Stimulated activated CD4-positive, alpha-beta T cell treated with anti-CD3 and anti-CD28 coated beads, TNF-alpha, amount 100 ng/mL, for 24 hours (primary cell): ENCODE results near the gene AMOTL2.

ENCODE experiments used
- DNase-seq, 3 experiments: peaks; one replicate each; pipeline ENCODE4 v3.0.0-alpha.2; 2020; ENCODE audit warnings: low read depth in 3 of 3

The AMOTL2 gene

DNA sequence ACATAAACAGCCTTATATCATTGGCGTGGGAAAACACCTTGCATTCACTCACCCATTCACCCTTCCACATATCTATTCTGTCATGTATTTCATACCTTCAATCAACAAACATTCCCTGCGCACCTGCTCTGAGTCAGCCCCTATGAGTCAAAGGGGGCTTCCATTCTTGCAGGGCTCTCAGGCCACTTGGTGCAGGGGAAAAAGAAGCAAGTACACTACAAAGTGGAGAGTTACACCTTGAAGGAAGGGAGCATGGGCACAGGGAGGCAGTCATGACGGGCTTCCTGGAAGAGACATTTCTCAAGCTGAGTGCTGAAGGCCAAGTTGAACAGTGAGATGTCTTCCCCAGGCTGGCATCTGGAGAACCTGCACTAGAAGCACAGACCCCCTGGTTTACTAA lies 4.6 kb upstream of the AMOTL2 start:
- DNase-seq, result no peak

DNA sequence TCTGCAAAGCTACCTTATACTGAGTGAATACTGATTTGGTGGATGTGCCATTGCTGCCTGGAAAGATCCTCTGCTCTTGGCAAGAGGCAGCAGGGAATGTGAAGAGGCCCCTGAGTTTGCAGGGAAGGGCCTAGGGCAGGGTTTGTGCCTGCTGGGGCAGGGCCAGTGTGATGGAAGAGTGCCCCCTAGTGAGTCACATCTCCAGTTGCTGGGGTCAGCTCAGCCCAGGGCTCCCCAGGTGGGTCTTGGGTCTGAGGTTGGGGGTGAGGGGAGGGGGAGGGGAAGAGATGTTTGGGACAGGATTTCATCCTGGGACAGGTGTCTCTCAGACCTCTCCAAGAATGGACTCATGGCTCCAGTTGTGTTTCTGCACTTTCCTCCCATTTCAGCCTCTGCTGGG lies 4.1 kb upstream of the AMOTL2 start:
- no peak for DNase-seq

GRCh38 chr3:134377896-134378295 lies 3.6 kb upstream of the AMOTL2 start:
- DNase-seq, result no peak

DNA sequence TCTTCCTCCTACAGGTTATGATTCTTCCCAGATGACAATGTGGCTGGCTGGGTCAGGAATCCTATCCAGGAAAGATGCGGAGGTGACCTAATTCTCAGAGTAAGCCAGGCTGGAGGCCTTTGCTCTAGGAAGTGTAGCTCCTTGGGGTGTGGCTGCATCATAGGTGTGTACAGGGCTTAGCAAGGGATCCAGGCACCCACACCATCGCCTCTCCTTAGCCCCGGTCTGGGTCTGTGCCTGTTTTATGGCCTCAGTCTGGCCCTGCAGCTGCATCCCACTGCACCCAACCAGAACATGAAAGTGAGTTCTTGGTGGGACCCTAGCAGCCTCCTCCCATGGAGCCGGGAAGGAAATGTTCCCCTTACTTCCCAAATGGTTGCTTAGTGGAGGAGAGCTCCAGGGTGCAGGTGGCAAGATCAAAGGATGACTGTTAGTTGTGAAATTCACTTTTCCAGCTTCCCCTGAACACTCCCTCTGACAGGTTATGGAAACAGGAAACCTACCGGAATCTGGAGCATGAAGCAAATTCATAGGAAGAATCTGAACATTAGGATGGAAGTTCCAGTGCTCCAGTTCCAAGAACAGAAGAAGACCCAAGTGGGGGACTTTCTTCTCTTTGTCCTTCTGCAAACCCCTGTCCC lies 2.7 kb upstream of the AMOTL2 start:
- no peak for DNase-seq

GRCh38 chr3:134376385-134376765 lies 2.1 kb upstream of the AMOTL2 start:
- DNase-seq, result no peak

DNA sequence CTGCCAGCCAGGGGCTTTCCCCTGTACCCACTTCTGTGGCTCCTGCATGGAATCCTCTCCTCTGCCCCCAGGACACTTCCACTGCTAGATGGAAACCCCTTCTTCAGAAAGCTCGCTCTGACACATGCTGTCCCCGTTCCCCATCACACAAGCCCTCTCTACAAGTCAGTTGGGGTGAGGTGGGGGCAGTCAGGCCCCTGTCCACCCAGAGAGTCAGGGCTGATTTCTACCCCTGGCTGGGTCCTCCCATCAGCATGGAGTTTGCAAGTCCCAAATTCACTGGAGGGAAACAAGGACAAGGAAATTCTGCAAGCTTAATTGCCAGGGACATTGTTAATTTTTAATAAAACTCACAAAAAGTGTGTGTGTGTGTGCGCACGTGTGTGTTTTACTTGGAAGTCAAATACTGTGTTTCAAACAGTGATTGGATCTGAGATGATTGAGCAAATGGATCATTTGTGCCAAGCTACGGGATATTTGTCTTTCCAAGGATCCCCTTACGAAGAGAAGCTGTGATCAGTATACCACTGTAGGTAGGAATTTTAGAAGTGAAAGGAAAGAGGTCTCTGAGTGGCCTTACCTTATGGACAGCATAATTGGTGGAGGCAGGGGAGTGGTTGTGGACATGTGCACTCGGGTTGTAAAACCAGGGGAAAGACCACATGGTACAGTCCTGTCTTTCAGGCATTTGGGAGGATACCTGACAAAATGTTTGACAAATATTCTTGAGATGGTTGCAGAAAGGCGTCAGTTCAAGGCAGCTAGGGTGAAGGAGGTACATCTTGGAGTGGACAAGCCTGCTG lies 1.5 kb upstream of the AMOTL2 start:
- DNase-seq, result no peak

DNA sequence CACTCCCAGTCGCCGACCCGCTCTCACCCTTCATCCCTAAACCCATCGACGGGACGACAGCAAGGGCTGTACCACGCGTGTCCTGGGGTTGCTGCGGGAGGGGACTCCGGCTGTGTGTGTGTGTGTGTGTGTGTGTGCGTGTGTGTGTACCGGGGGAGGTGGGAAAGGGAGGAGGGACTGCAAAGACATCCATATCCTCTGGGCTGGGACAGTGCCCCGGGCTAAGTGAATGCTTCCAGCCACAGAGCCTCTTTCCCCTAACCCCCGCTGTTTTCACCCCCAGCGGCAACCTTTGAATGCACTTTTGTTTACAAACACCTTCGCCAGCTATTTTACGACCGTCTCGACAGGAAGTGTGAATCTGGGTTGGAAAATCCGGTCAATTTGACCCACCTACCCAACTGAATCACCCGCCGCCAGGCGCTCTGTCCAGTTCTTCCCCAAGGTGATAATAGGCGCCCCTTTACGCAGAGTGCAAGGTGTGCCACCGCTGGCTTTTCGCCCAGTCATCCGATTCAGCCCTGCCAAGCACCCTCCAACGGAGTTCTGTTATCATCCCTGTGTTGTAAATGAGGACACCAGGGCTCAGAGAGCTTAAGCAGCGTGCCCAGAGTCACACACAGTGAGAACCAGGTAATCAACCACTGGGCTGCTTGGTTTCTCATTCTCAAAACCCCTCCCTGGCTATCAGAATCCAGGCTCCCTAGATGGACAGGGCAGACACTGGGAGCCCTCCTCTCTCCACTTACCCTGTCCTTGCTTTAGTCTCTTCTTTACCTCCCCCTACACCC lies 739 bp upstream of the AMOTL2 start:
- no peak for DNase-seq

- DNase-seq, result no peak
These were observed 759 bp downstream of the AMOTL2 start for GRCh38 chr3:134373271-134374104.

DNA sequence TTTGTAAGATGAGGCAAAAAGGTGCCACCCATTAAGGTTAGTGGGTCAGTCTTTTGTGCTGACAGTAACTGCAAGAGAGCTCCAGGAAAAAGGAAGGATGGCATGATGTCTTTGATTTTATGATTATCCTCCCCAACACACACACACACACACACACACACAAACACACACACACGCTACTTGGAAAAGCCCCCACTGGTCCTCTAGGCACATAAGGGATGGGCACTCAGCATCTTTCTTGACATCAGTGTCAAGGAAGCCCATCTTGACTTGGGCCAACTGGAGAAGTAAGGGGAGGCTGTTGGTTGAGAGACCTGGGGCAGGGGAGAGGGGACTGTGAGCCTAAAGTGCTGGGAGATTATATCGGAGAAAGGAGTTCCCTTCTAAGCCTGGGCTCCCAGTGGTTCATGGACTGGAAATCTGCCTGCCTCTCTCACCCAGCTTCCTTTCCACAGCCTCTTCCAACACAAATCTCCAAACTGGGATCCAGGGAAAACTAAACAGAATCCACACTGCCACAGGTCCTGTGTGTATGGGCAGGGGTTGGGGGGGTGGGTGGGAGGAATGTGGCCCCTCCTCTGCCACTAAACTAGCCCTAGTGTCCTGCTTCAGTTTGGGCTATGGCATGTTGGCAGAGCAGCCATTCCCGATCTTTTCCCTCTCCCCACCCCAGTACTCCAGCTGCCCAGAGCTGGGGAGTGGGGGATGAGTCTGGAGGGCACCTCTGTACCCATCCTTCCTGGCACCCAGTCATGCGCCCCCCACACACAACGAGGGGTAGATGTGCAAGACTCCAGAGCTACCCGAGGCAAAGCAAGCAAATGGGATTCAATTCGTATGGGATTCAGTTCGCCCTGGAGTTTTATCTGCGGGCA lies 1.6 kb downstream of the AMOTL2 start:
- DNase-seq, result no peak

DNA sequence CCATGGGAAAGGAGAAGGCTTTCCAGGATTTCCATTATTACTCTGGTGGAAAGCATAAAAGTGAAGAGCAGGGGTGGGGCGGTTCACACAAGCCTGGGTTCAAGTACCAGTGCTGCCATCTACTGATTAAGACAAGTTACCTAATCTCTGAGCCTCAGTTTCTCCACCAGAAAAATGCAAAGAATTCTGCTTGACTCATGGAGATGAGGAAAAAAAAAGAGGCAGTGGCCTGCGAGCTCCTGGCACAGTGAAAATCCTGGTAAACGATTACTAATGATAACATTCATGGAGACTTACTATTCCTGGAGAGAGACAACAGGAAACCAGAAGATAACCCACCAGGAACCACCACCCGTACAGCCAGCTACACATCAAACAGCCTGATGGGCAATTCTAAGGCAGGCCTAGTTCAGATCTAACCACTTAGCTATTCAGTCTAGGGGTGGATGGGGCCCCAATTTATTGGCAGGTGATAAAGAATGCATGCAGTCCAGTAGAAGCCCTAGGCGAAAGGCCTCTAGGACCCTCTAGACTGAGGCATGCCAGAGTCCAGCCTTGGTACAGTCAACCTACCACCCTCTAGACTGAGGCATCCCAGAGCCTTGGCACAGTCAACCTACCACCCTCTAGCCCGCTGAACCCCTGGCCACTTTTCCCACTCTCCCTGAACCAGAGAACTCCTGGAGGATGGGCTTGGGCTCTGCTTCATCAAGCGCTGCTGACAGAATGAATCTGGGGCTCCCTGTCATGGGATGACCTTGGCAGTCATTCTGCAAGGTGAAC lies 2.5 kb downstream of the AMOTL2 start:
- DNase-seq, result no peak

DNA sequence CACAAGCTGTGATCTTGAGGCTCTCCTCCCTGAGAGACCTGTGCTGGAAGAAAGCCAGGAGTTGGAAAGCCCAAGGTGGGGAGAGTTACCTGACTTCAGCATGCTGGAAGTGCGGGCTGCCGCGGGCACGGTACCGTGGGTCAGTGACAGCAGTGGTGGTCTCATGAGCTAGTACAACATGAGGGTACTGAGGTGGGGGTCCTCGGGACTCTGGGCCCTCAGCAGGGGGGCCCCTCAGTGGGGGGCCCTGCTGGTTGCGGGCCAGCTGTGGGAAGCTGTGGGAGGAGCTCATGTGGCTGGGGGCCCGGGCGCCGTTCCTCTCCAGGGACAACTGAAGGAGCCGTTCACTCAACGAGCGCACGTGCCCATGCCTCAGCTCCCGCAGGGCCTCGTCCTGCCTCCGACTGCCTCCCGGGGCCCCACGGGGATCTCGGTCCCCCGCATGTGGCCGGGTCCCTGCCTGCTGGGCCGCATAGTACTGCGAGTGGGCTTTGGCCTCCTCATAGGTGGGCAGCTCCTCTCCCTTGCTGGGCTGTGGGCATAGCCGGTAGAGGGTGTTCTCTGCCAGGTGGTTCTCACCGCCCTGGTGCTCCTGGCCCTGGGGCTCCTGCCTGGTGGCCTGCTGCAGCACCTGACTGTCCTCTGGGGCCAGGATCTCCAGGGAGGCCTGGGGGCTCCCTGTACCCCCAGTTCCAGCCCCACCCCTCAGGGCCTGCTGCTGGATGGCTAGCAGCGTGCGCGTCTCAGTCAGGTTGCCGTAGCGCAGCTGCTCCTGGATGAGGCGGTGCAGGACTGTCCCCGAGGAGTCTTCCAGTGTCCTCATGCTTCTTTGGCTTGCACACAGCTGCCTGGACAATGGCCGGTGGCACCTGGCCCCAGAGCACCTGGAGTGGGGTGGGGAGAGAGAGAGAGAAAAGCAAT lies 3.4 kb downstream of the AMOTL2 start:
- no peak for DNase-seq

- DNase-seq, result no peak
These were observed 4.2 kb downstream of the AMOTL2 start for GRCh38 chr3:134369861-134370596.

- no peak for DNase-seq
These were observed 5.0 kb downstream of the AMOTL2 start for GRCh38 chr3:134369231-134369741.

DNA sequence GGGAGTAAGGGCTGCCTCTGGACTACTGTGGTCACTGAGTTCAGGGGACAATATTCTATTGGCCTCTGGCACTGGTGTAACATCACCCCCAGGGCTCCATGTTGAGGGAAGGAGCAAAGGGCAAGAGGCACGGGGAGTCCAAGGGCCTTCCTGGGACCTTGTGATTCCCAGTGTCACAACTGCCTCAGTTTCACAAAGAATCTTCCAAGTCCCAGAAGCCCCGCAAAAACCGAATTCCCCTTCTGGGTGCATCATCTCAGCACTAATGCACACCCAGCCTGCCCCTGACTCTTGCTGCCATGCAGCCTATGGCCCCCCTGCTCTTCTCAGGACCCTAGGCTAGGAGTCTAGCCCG lies 5.5 kb downstream of the AMOTL2 start:
- no peak for DNase-seq

GRCh38 chr3:134367869-134368750 lies 6.1 kb downstream of the AMOTL2 start:
- no peak for DNase-seq

- DNase-seq, result no peak
These were observed 7.1 kb downstream of the AMOTL2 start for GRCh38 chr3:134366928-134367811.
